ENCODE measurements around the gene CRK. TPM values are rescaled to one million over a fixed set of nuclear protein-coding genes. Genes with fewer than 3 reads are reported as not detected.

Gene CRK
- total RNA-seq, 3 donors from 2014 or later (not counting 1 experiment from before 2014, with no cell fraction given): 15.9 to 19.6 (median 16.7) TPM

- no peaks in the 10 kb centered on the region for H3K9me3 Mint-ChIP-seq
- intact Hi-C loops (cut with micrococcal nuclease): no loop called here
- ATAC-seq (no peak), DNase-seq (no peak)
- 89% methylated on average over 11 of the region's 11 CpGs for WGBS (ENCODE audit: insufficient coverage)
- Histone ChIP-seq H3K36me3 (ENCODE audit: control insufficient read depth, insufficient read depth, low read length) (no peaks in the 10 kb centered on the region), H3K27ac (ENCODE audit: low read length) (no peak overlapping the region), H3K9me3 (ENCODE audit: control insufficient read depth, insufficient read depth, low read length) (no peaks in the 10 kb centered on the region), H3K4me3 (ENCODE audit: low read length) (no peak overlapping the region), H3K4me1 (ENCODE audit: control insufficient read depth, insufficient read depth, low read length) (peaks cover 18% of the 10 kb centered on the region), H3K27me3 (ENCODE audit: control insufficient read depth, insufficient read depth, low read length) (peaks cover 7% of the 10 kb centered on the region)
- H3K36me3 Mint-ChIP-seq: no peaks in the 10 kb centered on the region
- no peak for TF ChIP-seq CTCF (IDR thresholded peaks at IDR 0.05)
- peaks cover 0 to 4% of the 10 kb centered on the region in 2 donors for H3K4me1 Mint-ChIP-seq
- no peak overlapping the region for H3K4me3 Mint-ChIP-seq
- H3K27me3 Mint-ChIP-seq (ENCODE audit: low read depth in 2 of 2): peaks cover 9 to 18% of the 10 kb centered on the region in 2 donors
- H3K27ac Mint-ChIP-seq: peak overlapping the region in 1 of 2 donors; percentile 29
Measured at GRCh38 chr17:1481736-1482135, 25.7 kb upstream of the CRK start.

- ATAC-seq: no peak
- no peak overlapping the region for H3K27ac Mint-ChIP-seq
- peaks cover 10% of the 10 kb centered on the region for H3K4me1 ChIP-seq (ENCODE audit: control insufficient read depth, insufficient read depth, low read length)
Measured at GRCh38 chr17:1480747-1481465, 24.9 kb upstream of the CRK start.

GRCh38 chr17:1478418-1478817, 22.4 kb upstream of the CRK start:
- no peaks in the 10 kb centered on the region for H3K9me3 Mint-ChIP-seq
- intact Hi-C loops (cut with micrococcal nuclease): no loop called here
- DNase-seq: no peak
- peaks cover 6% of the 10 kb centered on the region for H3K4me1 ChIP-seq (ENCODE audit: control insufficient read depth, insufficient read depth, low read length)
- H3K4me1 Mint-ChIP-seq: no peaks in the 10 kb centered on the region
- no peaks in the 10 kb centered on the region for H3K27me3 ChIP-seq (ENCODE audit: control insufficient read depth, insufficient read depth, low read length)
- no peak for ATAC-seq
- H3K4me3 ChIP-seq (ENCODE audit: low read length): no peak overlapping the region
- WGBS (ENCODE audit: insufficient coverage): 95% methylated on average over 26 of the region's 26 CpGs
- H3K27ac ChIP-seq (ENCODE audit: low read length): no peak overlapping the region
- peaks cover 11 to 18% of the 10 kb centered on the region in 2 donors for H3K27me3 Mint-ChIP-seq (ENCODE audit: low read depth in 2 of 2)
- no peaks in the 10 kb centered on the region for H3K9me3 ChIP-seq (ENCODE audit: control insufficient read depth, insufficient read depth, low read length)
- no peak overlapping the region for H3K27ac Mint-ChIP-seq
- H3K36me3 Mint-ChIP-seq: no peaks in the 10 kb centered on the region
- no peak for TF ChIP-seq CTCF (IDR thresholded peaks at IDR 0.05)
- H3K4me3 Mint-ChIP-seq: no peak overlapping the region
- no peaks in the 10 kb centered on the region for H3K36me3 ChIP-seq (ENCODE audit: control insufficient read depth, insufficient read depth, low read length)

More at GRCh38 chr17:1480747-1481465, 24.9 kb upstream of the CRK start:
- no peaks in the 10 kb centered on the region for H3K36me3 ChIP-seq (ENCODE audit: control insufficient read depth, insufficient read depth, low read length)
- H3K27me3 ChIP-seq (ENCODE audit: control insufficient read depth, insufficient read depth, low read length): peaks cover 3% of the 10 kb centered on the region
- DNase-seq: no peak
- no peak overlapping the region for H3K4me3 ChIP-seq (ENCODE audit: low read length)
- no peak for TF ChIP-seq CTCF (IDR thresholded peaks at IDR 0.05)
- no peaks in the 10 kb centered on the region for H3K9me3 Mint-ChIP-seq
- intact Hi-C loops (cut with micrococcal nuclease): no loop called here
- no peaks in the 10 kb centered on the region for H3K9me3 ChIP-seq (ENCODE audit: control insufficient read depth, insufficient read depth, low read length)
- no peak overlapping the region for H3K27ac ChIP-seq (ENCODE audit: low read length)
- WGBS (ENCODE audit: insufficient coverage): 87% methylated on average over 18 of the region's 18 CpGs
- peaks cover 9 to 18% of the 10 kb centered on the region in 2 donors for H3K27me3 Mint-ChIP-seq (ENCODE audit: low read depth in 2 of 2)
- H3K36me3 Mint-ChIP-seq: no peaks in the 10 kb centered on the region
- no peak overlapping the region for H3K4me3 Mint-ChIP-seq
- no peaks in the 10 kb centered on the region for H3K4me1 Mint-ChIP-seq
